ENCODE measurements around the gene PECR. TPM values are rescaled to one million over a fixed set of nuclear protein-coding genes. Genes with fewer than 3 reads are reported as not detected.

The PECR gene
- total and polyA plus RNA-seq, 7 experiments from 2014 or later = 15.7 to 34.4 (median 23.4) TPM

DNA sequence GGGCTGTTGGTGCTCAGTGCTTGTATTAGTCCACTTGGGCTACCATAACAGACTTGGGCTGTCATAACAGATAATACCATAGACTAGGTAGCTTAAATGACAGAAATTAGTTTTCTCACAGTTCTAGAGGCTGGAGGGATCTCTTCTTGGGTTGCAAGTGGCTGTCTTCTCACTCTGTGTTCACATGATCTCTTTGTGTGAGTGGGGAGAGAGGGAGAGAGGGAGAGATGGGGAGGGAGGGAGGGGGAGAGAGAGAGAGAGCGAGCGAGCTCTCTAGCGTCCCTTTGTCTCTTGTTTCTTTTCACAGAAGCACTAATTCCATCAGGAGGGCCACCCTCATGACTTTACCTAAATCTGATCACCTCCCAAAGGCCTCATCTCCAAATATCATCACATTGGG lies 23.1 kb upstream of the PECR start:
- H3K9me3 Mint-ChIP-seq = peaks cover 0 to 6% (median 0%) of the 10 kb centered on the region in 11 donors
- Histone ChIP-seq H3K36me3 (ENCODE audit: control insufficient read depth in 2 of 3, insufficient read depth in 3 of 3, low read length in 3 of 3) (peaks cover 0 to 16% (median 4%) of the 10 kb centered on the region in 3 experiments), H3K4me3 (ENCODE audit: low read length) (no peak overlapping the region), H3K4me1 (ENCODE audit: control insufficient read depth in 2 of 2, insufficient read depth in 2 of 2, low read length in 2 of 2) (peaks cover 1 to 3% of the 10 kb centered on the region in 2 donors), H3K9me3 (ENCODE audit: control insufficient read depth in 2 of 3, low read length in 3 of 3) (no peaks in the 10 kb centered on the region), H3K27ac (ENCODE audit: low read depth, low read length) (no peak overlapping the region), H3K27me3 (ENCODE audit: control insufficient read depth in 2 of 2, insufficient read depth in 2 of 2, low read length in 2 of 2) (no peaks in the 10 kb centered on the region)
- peaks cover 0 to 24% (median 10%) of the 10 kb centered on the region in 7 donors for H3K4me1 Mint-ChIP-seq
- H3K27ac Mint-ChIP-seq = no peak overlapping the region
- H3K27me3 Mint-ChIP-seq = peaks cover 0 to 4% (median 0%) of the 10 kb centered on the region in 5 donors
- intact Hi-C loops (cut with micrococcal nuclease) = no loop called here
- ChIA-PET CTCF (no interaction called here), POLR2A (interaction anchor here (0.8 kb wide), 1 partner anchor 31 kb away, joined by 3 read pairs; no protein-coding TSS in a partner anchor)
- peaks cover 12 to 26% (median 15%) of the 10 kb centered on the region in 5 donors for H3K36me3 Mint-ChIP-seq
- DNase-seq (no peak), ATAC-seq (no peak)
- no peak overlapping the region for H3K4me3 Mint-ChIP-seq

DNA sequence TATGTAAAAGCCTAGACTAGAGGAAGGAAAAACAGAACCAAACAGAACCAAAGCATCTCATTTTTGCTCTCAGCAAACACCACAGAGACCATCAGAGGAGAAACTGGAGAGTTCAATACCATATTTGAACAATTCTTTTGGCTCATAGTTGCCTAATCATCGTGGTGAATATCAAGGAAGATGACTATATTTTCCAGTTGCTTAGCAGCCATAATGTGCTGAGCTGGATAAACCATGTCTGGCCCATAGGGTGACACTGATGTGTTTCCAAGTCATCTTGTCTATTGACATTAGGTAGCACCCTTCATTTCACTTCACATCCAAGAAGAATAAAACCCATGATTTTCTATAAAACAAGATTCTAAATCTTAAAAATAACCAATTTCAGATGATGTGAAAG lies 21.6 kb upstream of the PECR start:
- no peaks in the 10 kb centered on the region for H3K9me3 Mint-ChIP-seq
- peaks cover 8 to 21% (median 15%) of the 10 kb centered on the region in 5 donors for H3K36me3 Mint-ChIP-seq
- no peak for ATAC-seq
- no peaks in the 10 kb centered on the region for H3K9me3 ChIP-seq (ENCODE audit: control insufficient read depth in 2 of 3, low read length in 3 of 3)
- H3K36me3 ChIP-seq (ENCODE audit: control insufficient read depth in 2 of 3, insufficient read depth in 3 of 3, low read length in 3 of 3) = peaks cover 0 to 18% (median 4%) of the 10 kb centered on the region in 3 experiments
- no peaks in the 10 kb centered on the region for H3K27me3 ChIP-seq (ENCODE audit: control insufficient read depth in 2 of 2, insufficient read depth in 2 of 2, low read length in 2 of 2)
- no peak for DNase-seq
- CTCF ChIA-PET = interaction anchor here (0.6 kb wide), 1 partner anchor 47 kb away, joined by 3 read pairs; no protein-coding TSS in a partner anchor
- H3K4me3 ChIP-seq (ENCODE audit: low read length) = no peak overlapping the region
- no peak overlapping the region for H3K27ac Mint-ChIP-seq
- no peak overlapping the region for H3K27ac ChIP-seq (ENCODE audit: low read depth, low read length)
- H3K4me1 Mint-ChIP-seq = peaks cover 0 to 14% (median 0%) of the 10 kb centered on the region in 7 donors
- POLR2A ChIA-PET = interaction anchor here (0.6 to 1.7 kb wide), 5 partner anchors 15 to 712 kb away, joined by 3 to 6 read pairs (median 4); partner anchors contain the start of genes PECR and TMEM169
- intact Hi-C loops (cut with micrococcal nuclease) = no loop called here
- no peak overlapping the region for H3K4me3 Mint-ChIP-seq
- no peaks in the 10 kb centered on the region for H3K4me1 ChIP-seq (ENCODE audit: control insufficient read depth in 2 of 2, insufficient read depth in 2 of 2, low read length in 2 of 2)
- H3K27me3 Mint-ChIP-seq = no peaks in the 10 kb centered on the region

DNA sequence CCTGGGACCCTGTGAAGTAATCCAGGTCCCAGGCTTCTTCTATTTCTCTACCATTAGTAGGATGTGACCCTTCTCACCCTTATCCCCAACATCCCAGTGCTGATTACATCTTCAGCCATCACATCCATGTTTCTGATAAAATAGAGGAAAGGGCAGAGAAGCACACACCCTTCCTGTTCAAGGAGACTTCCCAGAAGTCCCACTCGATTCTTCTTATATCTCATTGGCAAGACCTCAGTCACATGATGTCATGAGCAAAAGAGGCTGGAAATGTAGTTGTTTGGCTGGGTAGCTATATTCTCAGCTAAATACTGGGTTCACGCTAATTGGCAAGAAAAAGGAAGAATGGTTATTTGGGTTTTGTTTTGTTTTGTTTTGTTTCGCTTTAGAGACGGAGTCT lies 19.5 kb upstream of the PECR start:
- ChIA-PET CTCF (interaction anchor here (0.6 kb wide), 1 partner anchor 320 kb away, joined by 3 read pairs; no protein-coding TSS in a partner anchor), POLR2A (interaction anchor here (1.4 kb wide), 1 partner anchor 18 kb away, joined by 4 read pairs; no protein-coding TSS in a partner anchor)
- H3K4me1 Mint-ChIP-seq = peaks cover 0 to 11% (median 0%) of the 10 kb centered on the region in 7 donors
- H3K36me3 Mint-ChIP-seq = peaks cover 8 to 23% (median 15%) of the 10 kb centered on the region in 5 donors
- intact Hi-C loops (cut with micrococcal nuclease) = no loop called here
- Histone ChIP-seq H3K4me3 (ENCODE audit: low read length) (no peak overlapping the region), H3K36me3 (ENCODE audit: control insufficient read depth in 2 of 3, insufficient read depth in 3 of 3, low read length in 3 of 3) (peaks cover 0 to 18% (median 4%) of the 10 kb centered on the region in 3 experiments), H3K27me3 (ENCODE audit: control insufficient read depth in 2 of 2, insufficient read depth in 2 of 2, low read length in 2 of 2) (no peaks in the 10 kb centered on the region), H3K27ac (ENCODE audit: low read depth, low read length) (no peak overlapping the region), H3K9me3 (ENCODE audit: control insufficient read depth in 2 of 3, low read length in 3 of 3) (no peaks in the 10 kb centered on the region), H3K4me1 (ENCODE audit: control insufficient read depth in 2 of 2, insufficient read depth in 2 of 2, low read length in 2 of 2) (no peaks in the 10 kb centered on the region)
- H3K27me3 Mint-ChIP-seq = no peaks in the 10 kb centered on the region
- H3K27ac Mint-ChIP-seq = no peak overlapping the region
- DNase-seq = no peak
- no peak for ATAC-seq
- H3K9me3 Mint-ChIP-seq = no peaks in the 10 kb centered on the region
- no peak overlapping the region for H3K4me3 Mint-ChIP-seq

DNA sequence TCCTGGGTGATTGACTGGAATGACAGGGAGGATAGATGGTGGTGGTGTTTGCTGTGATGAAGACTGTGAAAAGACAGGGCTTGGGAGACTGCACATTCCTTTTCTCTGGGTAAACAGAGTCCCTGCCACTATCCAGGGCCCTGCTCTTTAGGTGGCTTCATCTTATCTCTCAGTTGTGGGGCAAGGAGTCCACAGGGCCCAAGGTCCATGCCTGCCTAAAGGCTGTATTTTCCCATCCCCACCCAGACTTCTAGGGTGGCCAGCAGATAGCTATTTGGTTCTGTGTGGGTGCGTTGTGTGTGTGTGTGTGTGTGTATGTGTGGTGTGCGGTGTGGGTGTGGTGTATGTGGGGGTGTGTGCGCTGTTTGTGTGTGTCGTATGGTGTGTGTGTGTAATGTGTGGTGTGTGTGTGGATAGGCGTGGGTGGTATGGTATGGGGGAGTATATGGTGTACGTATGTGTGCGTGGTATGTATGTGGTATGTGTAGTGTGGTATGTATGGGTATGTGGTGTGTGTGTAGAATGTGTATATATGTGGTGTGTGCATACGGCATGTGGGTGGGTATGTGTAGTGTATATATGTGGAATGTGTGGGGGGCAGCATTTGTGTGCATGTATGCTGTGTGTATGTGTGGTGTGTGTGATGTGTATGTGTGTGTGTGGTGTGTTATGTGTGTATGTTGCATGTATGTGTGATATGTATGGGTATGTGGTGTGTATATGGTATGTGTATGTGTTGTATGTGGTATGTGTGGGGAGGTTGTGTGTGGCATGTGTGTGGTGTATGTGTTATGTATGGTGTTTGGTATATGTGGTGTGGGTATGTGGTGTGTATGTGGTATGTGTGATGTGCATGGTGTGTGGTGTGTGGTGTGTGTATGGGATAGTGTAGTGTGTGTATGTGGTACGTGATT lies 17.1 kb upstream of the PECR start:
- DNase-seq = no peak
- Mint-ChIP-seq H3K27ac (no peak overlapping the region), H3K27me3 (no peaks in the 10 kb centered on the region), H3K4me1 (peaks cover 0 to 5% (median 3%) of the 10 kb centered on the region in 7 donors), H3K9me3 (no peaks in the 10 kb centered on the region), H3K4me3 (no peak overlapping the region), H3K36me3 (peaks cover 13 to 29% (median 20%) of the 10 kb centered on the region in 5 donors)
- peak; percentile 18 for ATAC-seq
- Histone ChIP-seq H3K4me3 (ENCODE audit: low read length) (no peak overlapping the region), H3K27me3 (ENCODE audit: control insufficient read depth in 2 of 2, insufficient read depth in 2 of 2, low read length in 2 of 2) (no peaks in the 10 kb centered on the region), H3K36me3 (ENCODE audit: control insufficient read depth in 2 of 3, insufficient read depth in 3 of 3, low read length in 3 of 3) (peaks cover 0 to 18% (median 4%) of the 10 kb centered on the region in 3 experiments), H3K9me3 (ENCODE audit: control insufficient read depth in 2 of 3, low read length in 3 of 3) (no peaks in the 10 kb centered on the region), H3K27ac (ENCODE audit: low read depth, low read length) (no peak overlapping the region), H3K4me1 (ENCODE audit: control insufficient read depth in 2 of 2, insufficient read depth in 2 of 2, low read length in 2 of 2) (no peaks in the 10 kb centered on the region)
- ChIA-PET CTCF (no interaction called here), POLR2A (no interaction called here)
- intact Hi-C loops (cut with micrococcal nuclease) = no loop called here

DNA sequence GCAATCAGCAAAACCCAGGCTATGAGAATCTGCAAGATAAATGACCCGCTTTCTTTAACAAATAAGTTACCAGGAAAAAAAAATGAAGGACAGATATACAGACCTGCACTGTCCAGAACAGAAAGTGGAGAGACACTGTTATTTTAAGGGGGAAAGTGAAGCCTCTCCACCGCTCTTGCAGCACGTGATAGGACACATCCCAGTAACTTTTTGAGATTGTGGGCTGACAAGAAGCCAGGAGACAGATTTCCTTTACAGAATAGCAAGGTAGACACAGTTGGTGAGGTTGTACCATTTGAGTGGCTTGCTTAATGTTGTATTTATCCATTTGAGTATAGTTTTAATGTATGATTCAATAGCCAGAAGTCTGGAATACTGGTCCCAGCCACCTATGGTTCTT lies 13.1 kb upstream of the PECR start:
- peaks cover 0 to 3% (median 0%) of the 10 kb centered on the region in 3 experiments for H3K36me3 ChIP-seq (ENCODE audit: control insufficient read depth in 2 of 3, insufficient read depth in 3 of 3, low read length in 3 of 3)
- ATAC-seq (no peak), DNase-seq (no peak)
- no peak overlapping the region for H3K27ac ChIP-seq (ENCODE audit: low read depth, low read length)
- intact Hi-C loops (cut with micrococcal nuclease) = no loop called here
- H3K27me3 Mint-ChIP-seq = no peaks in the 10 kb centered on the region
- peaks cover 5 to 21% (median 9%) of the 10 kb centered on the region in 5 donors for H3K36me3 Mint-ChIP-seq
- no peaks in the 10 kb centered on the region for H3K9me3 Mint-ChIP-seq
- H3K4me1 ChIP-seq (ENCODE audit: control insufficient read depth in 2 of 2, insufficient read depth in 2 of 2, low read length in 2 of 2) = no peaks in the 10 kb centered on the region
- H3K27me3 ChIP-seq (ENCODE audit: control insufficient read depth in 2 of 2, insufficient read depth in 2 of 2, low read length in 2 of 2) = no peaks in the 10 kb centered on the region
- no peak overlapping the region for H3K4me3 Mint-ChIP-seq
- H3K9me3 ChIP-seq (ENCODE audit: control insufficient read depth in 2 of 3, low read length in 3 of 3) = no peaks in the 10 kb centered on the region
- ChIA-PET CTCF (no interaction called here), POLR2A (interaction anchor here (1.0 to 1.6 kb wide), 2 partner anchors 10 to 14 kb away, joined by 3 to 4 read pairs; partner anchors contain the start of gene XRCC5)
- no peak overlapping the region for H3K4me3 ChIP-seq (ENCODE audit: low read length)
- no peak overlapping the region for H3K27ac Mint-ChIP-seq
- peaks cover 7 to 25% (median 16%) of the 10 kb centered on the region in 7 donors for H3K4me1 Mint-ChIP-seq

DNA sequence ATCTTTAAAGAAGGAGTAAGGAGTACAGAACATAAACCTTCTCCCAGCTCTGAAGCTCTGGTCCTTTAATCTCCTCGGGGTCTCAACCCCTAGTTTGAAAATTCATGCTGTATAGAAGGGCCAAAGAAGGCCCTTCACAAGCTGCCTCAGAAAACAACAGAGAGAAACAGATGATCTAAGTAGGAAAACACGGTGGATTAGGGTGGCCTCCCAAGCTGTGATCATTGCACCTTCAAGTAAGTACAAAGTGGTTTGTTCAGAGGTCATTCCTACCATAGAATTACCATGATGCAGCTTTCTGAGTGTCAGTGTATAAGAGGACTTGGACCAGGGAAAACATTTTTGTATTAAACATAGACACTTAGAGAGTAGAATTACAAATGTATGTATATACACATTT lies 11.0 kb upstream of the PECR start:
- Mint-ChIP-seq H3K9me3 (no peaks in the 10 kb centered on the region), H3K27ac (peak overlapping the region in 1 of 9 donors; percentile 10), H3K4me3 (peak overlapping the region in 1 of 10 donors; percentile 12), H3K27me3 (no peaks in the 10 kb centered on the region), H3K36me3 (peaks cover 10 to 26% (median 13%) of the 10 kb centered on the region in 5 donors), H3K4me1 (peaks cover 12 to 31% (median 23%) of the 10 kb centered on the region in 7 donors)
- H3K9me3 ChIP-seq (ENCODE audit: control insufficient read depth in 2 of 3, low read length in 3 of 3) = no peaks in the 10 kb centered on the region
- intact Hi-C loops (cut with micrococcal nuclease) = no loop called here
- POLR2A ChIA-PET = interaction anchor here (0.9 to 1.4 kb wide), 2 partner anchors 9 to 16 kb away, joined by 3 to 4 read pairs; no protein-coding TSS in a partner anchor
- no peak for ATAC-seq
- no peaks in the 10 kb centered on the region for H3K27me3 ChIP-seq (ENCODE audit: control insufficient read depth in 2 of 2, insufficient read depth in 2 of 2, low read length in 2 of 2)
- H3K27ac ChIP-seq (ENCODE audit: low read depth, low read length) = no peak overlapping the region
- no peak for DNase-seq
- CTCF ChIA-PET = interaction anchor here (0.6 to 1.3 kb wide), 4 partner anchors 18 to 76 kb away, joined by 3 to 4 read pairs (median 4); no protein-coding TSS in a partner anchor
- H3K4me3 ChIP-seq (ENCODE audit: low read length) = no peak overlapping the region
- no peaks in the 10 kb centered on the region for H3K4me1 ChIP-seq (ENCODE audit: control insufficient read depth in 2 of 2, insufficient read depth in 2 of 2, low read length in 2 of 2)
- no peaks in the 10 kb centered on the region for H3K36me3 ChIP-seq (ENCODE audit: control insufficient read depth in 2 of 3, insufficient read depth in 3 of 3, low read length in 3 of 3)

All from naive thymus-derived CD4-positive, alpha-beta T cell (primary cell).